Breast epithelium (tissue), 4 donors: ENCODE measurements around the gene TOX3. TPM values are rescaled to one million over a fixed set of nuclear protein-coding genes. Genes with fewer than 3 reads are reported as not detected.

ENCODE experiments used
- DNase-seq, 2 donors: peaks; one replicate each; pipeline ENCODE4 v3.0.0-alpha.2; 2019; ENCODE audit warnings: low spot score in 2 of 2
- H3K27ac ChIP-seq, 2 donors: fragments of 200-600 bp; sonication (generic) in 1 of 2; one replicate each; pipeline ENCODE4 v1.5.1; 2016 to 2019; ENCODE audit warnings: mild to moderate bottlenecking in 1 of 2
- H3K27me3 ChIP-seq, 2 donors: fragments of 200-600 bp; sonication (generic) in 1 of 2; one replicate each; pipeline versions ENCODE4 v1.5.1 to v1.6.0; 2017 to 2019; ENCODE audit warnings: control low read depth in 1 of 2, mild to moderate bottlenecking in 1 of 2
- H3K36me3 ChIP-seq: fragments of 200-600 bp; one replicate; pipeline ENCODE4 v1.5.1; 2019
- H3K4me1 ChIP-seq, 2 donors: fragments of 200-600 bp; sonication (generic); one replicate each; pipeline ENCODE4 v1.5.1; 2016 to 2019; ENCODE audit warnings: control low read depth in 1 of 2
- H3K4me3 ChIP-seq, 3 donors: fragments of 200-600 bp; sonication (generic); 1 replicate in 2 of 3; 2 replicates in 1 of 3; pipeline ENCODE4 v1.5.1; 2016 to 2019; ENCODE audit warnings: mild to moderate bottlenecking in 3 of 3, moderate library complexity in 2 of 3
- H3K9me3 ChIP-seq, 2 donors: fragments of 200-600 bp; sonication (generic) in 1 of 2; one replicate each; pipeline ENCODE4 v1.5.1; 2016 to 2019; ENCODE audit warnings: control low read depth in 1 of 2
- CTCF ChIP-seq, 3 donors: fragments of 450-650 bp; IDR thresholded peaks; one replicate each; pipeline ENCODE4 v1.5.1; 2016 to 2017; ENCODE audit warnings: antibody characterized with exemption in 3 of 3, mild to moderate bottlenecking in 3 of 3, moderate library complexity in 3 of 3
- POLR2A ChIP-seq: fragments of 450-650 bp; IDR thresholded peaks from one replicate; pipeline ENCODE4 v1.6.1; 2016; ENCODE audit warnings: antibody characterized with exemption, mild to moderate bottlenecking, moderate library complexity
- POLR2AphosphoS5 ChIP-seq, 3 donors: sonication (generic); formaldehyde crosslinking; IDR thresholded peaks; one replicate each; pipeline ENCODE4 v1.6.1; 2017; ENCODE audit warnings: antibody characterized with exemption in 3 of 3
- intact Hi-C: fragments of 100-400 bp; cut with DNase I; formaldehyde crosslinking; loops from one replicate; pipeline ENCODE4 v1.15.1; 2023; ENCODE audit warnings: low total_unique reads
- total RNA-seq, 3 donors: library from RNA; depleted of rRNA; stranded (reverse); fragments of >200 nt; gene quantifications; one replicate each; pipeline ENCODE4 v1.1.0, GENCODE V29; 2016

The TOX3 gene
- total RNA-seq, 3 donors from 2014 or later, result 6.9 to 9.2 TPM; not detected in 1

DNA sequence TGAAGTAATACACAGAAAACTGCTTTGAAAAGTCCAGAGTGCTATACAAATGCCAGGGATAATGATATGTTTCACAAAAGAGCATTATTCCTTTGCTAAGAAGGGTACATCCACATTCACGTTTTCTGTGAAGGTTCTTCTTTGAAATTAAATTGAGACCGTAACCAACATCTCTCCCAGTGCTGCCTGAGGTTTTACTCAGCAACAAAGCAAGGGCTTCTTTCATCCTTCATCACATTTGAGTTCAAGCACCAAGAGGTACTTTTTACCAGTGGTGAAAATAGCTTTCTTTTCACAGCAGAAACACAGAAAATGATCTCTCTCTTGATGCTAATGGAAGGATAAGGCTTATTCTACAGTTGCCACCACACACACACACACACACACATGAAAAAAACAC, 113.3 kb downstream of the TOX3 start:
- no peaks in the 10 kb centered on the region for H3K9me3 ChIP-seq
- no peaks in the 10 kb centered on the region for H3K27me3 ChIP-seq
- no peak overlapping the region for H3K4me3 ChIP-seq
- intact Hi-C loops, result no loop called here
- no peak overlapping the region for H3K27ac ChIP-seq
- no peak for DNase-seq
- no peaks in the 10 kb centered on the region for H3K4me1 ChIP-seq
- no peaks in the 10 kb centered on the region for H3K36me3 ChIP-seq
- no peak for TF ChIP-seq CTCF (IDR thresholded peaks at IDR 0.05)
- TF ChIP-seq POLR2AphosphoS5 (IDR thresholded peaks at IDR 0.05), result no peak
- no peak for TF ChIP-seq POLR2A

- intact Hi-C loops, result no loop called here
- no peak for DNase-seq
- no peak for TF ChIP-seq CTCF (IDR thresholded peaks at IDR 0.05)
- TF ChIP-seq POLR2A, result no peak
- TF ChIP-seq POLR2AphosphoS5 (IDR thresholded peaks at IDR 0.05), result no peak
- no peak overlapping the region for H3K27ac ChIP-seq
- H3K4me1 ChIP-seq, result no peaks in the 10 kb centered on the region
- no peaks in the 10 kb centered on the region for H3K36me3 ChIP-seq
- H3K9me3 ChIP-seq, result no peaks in the 10 kb centered on the region
- H3K4me3 ChIP-seq, result no peak overlapping the region
- H3K27me3 ChIP-seq, result no peaks in the 10 kb centered on the region
Measured at GRCh38 chr16:52424591-52424990, 122.4 kb downstream of the TOX3 start.

DNA sequence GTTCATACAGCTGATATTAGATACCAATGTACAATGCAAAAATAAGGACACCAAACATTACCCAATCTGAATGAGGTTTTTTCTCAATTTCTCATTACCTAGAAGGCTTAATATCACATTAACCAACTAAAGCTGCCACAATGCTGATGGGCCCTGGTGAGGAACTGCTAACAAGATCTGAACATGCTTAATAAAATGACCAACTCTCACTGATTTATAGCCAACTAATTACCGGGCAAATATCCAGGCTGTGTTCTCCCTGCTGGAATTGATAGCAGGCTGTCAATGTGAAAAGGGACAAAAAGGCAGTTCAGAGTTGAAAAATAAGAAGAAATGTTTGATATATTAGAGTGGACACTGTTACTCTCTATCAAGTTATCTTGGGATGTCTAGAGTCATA, 124.6 kb downstream of the TOX3 start:
- Histone ChIP-seq H3K4me1 (no peaks in the 10 kb centered on the region), H3K27me3 (no peaks in the 10 kb centered on the region), H3K36me3 (no peaks in the 10 kb centered on the region), H3K9me3 (no peaks in the 10 kb centered on the region), H3K27ac (no peak overlapping the region), H3K4me3 (no peak overlapping the region)
- no peak for TF ChIP-seq POLR2A
- TF ChIP-seq CTCF (IDR thresholded peaks at IDR 0.05), result no peak
- TF ChIP-seq POLR2AphosphoS5 (IDR thresholded peaks at IDR 0.05), result no peak
- no peak for DNase-seq
- intact Hi-C loops, result no loop called here

DNA sequence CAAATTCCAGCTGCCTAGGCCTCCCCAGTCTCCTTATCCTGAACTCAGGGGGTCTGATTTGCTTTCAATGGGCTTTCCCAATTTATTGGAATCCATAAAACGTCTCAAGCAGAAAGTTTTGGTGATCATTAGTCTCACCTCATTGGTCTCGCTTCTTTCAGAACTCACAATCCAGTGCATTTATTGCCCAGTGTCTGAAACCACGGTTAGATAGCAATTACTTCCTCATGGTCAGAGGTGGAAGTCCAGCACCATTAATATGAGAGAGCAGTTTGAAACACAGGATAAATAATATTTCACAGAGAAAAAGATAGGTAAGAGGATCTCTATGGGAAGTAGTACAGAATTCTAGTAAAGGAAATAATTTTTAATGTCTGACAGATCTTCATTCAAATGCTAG, 128.7 kb downstream of the TOX3 start:
- no peaks in the 10 kb centered on the region for H3K9me3 ChIP-seq
- no peak for DNase-seq

DNA sequence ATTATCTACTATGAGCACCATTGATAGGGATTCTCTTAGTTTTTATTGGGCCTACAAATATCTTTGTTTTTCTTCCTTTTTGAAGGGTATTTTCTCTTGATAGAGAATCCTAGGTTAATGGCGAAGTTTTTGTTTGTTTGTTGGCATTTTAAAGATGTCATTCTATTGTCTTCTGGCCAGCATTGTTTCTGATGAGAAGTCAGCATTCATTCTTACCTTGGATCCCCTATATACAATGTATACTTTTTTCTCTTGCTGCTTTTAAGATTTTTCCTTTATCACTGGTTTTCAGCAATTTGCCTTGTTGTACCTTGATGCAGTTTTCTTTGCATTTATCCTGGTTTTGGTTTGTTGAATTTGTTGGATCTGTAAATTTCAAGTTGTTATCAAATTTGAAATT, 130.1 kb downstream of the TOX3 start:
- Histone ChIP-seq H3K4me1 (no peaks in the 10 kb centered on the region), H3K27me3 (no peaks in the 10 kb centered on the region), H3K9me3 (no peaks in the 10 kb centered on the region), H3K4me3 (no peak overlapping the region), H3K36me3 (no peaks in the 10 kb centered on the region), H3K27ac (no peak overlapping the region)
- TF ChIP-seq POLR2A (no peak), CTCF (IDR thresholded peaks at IDR 0.05) (no peak), POLR2AphosphoS5 (IDR thresholded peaks at IDR 0.05) (no peak)
- intact Hi-C loops, result no loop called here
- no peak for DNase-seq

More for the DNA sequence above, 128.7 kb downstream of the TOX3 start:
- Histone ChIP-seq H3K27ac (no peak overlapping the region), H3K4me3 (no peak overlapping the region), H3K4me1 (no peaks in the 10 kb centered on the region), H3K27me3 (no peaks in the 10 kb centered on the region), H3K36me3 (no peaks in the 10 kb centered on the region)
- intact Hi-C loops, result no loop called here
- TF ChIP-seq CTCF (IDR thresholded peaks at IDR 0.05) (no peak), POLR2A (no peak), POLR2AphosphoS5 (IDR thresholded peaks at IDR 0.05) (no peak)
